GM18511 (cell line): ENCODE data around the gene KRTAP10-9.
"Not testable (repeated sequence)": the region's sequence is repeated elsewhere in the genome, so short reads cannot be mapped to it uniquely, and the experiment has no call there.

Experiments used
- ATAC-seq: cut with Tn5 transposase; IDR thresholded peaks from one replicate; pipeline ENCODE4 v1.9.1; 2021; ENCODE audit warnings: mild to moderate bottlenecking, moderate library complexity; ENCODE audit not compliant: unreplicated experiment

KRTAP10-9 gene

DNA sequence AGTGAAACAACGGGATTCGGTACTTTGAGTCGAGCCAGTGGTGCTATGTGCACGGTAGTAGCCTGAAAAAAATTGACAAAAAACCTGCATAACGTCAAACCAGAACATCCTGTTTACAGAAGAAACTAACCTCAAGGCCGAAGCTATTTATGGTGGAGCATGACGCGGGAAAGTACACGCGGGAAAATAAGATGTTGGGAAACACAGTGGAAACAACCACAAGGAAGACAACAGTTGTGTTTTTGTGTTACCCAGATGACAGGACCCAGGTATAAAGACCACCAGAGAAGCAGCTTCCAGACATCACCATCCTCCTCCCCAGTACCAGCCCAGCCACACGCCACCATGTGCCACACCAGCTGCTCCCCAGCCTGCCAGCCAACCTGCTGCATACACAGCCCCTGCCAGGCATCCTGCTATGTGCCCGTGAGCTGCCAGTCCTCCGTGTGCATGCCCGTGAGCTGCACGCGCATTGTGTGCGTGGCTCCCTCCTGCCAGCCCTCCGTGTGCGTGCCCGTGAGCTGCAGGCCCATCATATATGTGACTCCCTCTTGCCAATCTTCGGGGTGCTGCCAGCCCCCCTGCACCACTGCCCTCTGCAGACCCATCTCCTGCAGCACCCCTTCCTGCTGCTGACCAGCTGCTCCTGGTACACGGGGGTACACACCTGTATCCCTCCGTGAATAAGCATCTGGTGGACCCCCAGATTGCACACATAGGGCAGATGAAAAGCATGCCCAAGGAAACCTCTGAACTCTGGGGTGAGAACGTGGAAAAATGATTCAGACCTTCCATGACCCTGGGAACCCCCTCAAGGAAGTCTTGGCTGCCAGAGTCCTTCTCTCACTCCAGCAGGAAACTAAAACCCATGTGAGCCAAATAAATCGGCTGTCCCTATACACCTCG, 31.0 kb downstream of the KRTAP10-9 start, which contains the start of gene KRTAP12-3:
Gene KRTAP12-3, plus strand, starts transcription at position 298 of the 906 bp plus-strand sequence. Its CDS starts 48 bp downstream, at position 346.
- ATAC-seq, result no peak

DNA sequence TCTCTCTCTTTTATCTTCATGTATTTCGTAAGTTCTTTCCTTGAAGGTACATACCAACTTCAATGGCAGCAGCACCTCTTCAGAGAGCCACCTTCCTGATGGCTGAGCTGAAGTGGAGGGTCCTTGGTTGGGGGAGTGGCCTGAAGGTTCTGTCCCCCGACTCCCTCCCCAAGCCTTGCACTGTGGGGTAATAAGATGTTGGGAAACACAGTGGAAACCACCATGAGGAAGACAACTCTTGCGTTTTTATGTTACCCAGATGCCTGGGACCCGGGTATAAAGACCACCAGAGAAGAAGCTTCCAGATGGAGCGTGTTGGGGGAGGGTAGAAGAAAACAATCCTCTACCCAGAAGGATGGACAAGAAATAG, 31.6 kb downstream of the KRTAP10-9 start:
- ATAC-seq, result no peak

DNA sequence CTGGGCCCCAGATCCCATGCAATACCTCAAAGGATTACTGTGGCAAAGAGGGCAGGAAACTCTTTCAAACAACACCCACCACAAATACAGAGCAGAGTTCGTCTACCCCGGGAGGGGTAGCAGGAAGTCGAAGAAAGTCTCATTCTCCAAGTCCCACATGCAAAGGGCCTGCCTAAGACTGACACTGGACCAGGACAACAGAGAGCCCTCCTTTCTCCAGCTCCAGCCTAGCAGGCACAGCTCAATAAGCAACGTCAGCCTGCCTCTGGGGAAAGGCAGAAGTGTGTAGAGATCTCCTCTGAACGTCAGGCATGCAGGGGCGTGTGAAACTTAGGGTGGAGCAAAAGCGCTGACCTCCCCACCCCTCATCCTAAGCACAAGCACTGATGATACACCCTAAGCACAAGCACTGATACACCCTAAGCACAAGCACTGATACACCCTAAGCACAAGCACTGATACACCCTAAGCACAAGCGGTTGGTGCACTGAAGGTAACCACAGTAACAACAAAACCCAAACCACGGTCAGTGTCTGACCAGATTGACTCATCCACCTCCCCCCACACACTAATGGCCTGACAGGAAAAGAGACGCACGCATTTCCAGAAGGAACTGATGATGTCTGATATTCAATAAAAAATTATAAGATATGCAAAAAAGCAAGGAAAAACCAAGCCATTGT, 32.2 kb downstream of the KRTAP10-9 start:
- no peak for ATAC-seq

DNA sequence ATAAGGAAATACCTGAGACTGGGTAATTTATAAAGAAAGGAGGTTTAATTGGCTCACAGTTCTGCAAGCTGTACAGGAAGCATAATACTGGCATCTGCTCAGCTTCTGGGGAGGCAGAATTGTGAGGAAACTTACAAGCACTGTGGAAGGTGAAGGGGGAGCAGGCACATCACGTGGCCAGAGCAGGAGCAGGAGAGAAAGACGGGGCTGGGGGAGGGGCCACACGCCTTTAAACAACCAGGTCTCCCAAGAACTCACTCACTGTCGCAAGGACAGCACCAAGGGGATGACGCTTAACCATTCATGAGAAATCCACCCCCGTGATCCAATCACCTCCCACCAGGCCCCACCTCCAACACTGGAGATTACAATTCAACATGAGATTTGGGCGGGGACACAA, 34.7 kb downstream of the KRTAP10-9 start:
- not testable (repeated sequence) for ATAC-seq

DNA sequence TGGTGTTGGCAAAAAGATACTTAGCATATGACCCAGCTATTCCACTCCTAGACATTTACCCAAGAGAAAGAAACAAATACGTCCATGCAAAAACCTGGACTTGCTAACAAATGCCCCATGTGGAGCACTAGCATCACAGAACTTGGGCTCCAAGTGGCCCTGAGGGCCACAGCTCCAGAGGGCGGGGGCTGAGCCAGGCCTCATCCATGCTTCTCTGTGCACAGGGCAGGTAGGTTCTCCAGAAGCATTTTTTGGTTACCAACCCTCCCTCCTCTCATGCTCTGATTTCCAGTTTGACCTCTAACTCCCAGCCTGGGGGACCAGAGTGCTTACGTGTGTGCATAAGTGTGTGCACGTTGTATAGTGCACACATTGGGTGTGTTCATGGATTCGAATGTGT, 37.8 kb downstream of the KRTAP10-9 start:
- no peak for ATAC-seq

DNA sequence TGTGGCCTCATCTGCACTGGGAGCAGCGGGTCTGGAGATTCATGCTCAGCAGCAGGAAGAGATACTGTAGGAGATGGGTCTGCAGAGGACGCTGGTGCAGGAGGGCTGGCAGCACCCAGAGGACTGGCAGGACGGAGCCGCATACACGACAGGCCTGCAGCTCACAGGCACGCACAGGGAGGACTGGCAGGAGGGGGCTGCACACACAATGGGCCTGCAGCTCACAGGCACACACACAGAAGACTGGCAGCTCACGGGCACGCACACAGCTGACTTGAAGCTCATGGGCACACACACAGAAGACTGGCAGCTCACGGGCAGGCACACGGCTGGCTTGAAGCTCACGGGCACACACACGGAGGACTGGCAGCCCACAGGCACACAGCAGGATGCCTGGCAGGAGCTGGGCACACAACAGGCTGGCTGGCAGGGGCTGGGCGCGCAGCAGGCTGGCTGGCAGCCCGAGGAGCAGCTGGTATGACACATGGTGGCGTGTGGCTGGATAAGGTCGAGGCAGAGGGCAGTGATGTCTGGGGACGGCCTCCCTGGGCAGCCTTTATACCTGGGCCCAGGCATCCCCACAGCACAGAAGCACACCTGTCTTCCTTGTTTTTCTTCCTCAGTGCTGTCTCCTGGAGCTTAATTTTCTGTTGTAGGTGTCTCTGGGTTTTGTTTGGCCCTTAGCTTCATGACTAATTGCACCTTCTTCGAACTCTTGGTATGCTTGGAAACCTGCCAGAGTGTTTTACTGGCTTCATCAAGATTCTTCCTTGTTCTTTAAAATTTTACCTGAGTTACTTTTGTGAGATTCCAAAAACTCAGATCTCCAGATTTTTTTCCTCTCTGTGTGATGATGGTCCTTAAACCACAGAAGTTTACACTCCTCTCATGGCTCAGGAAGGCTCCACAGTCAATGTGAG, 39.8 kb downstream of the KRTAP10-9 start, which contains the start of gene KRTAP12-2:
Gene KRTAP12-2, minus strand, starts transcription at position 527 of the 920 bp plus-strand sequence. Its CDS starts 41 bp downstream, at position 486.
- ATAC-seq, result no peak

DNA sequence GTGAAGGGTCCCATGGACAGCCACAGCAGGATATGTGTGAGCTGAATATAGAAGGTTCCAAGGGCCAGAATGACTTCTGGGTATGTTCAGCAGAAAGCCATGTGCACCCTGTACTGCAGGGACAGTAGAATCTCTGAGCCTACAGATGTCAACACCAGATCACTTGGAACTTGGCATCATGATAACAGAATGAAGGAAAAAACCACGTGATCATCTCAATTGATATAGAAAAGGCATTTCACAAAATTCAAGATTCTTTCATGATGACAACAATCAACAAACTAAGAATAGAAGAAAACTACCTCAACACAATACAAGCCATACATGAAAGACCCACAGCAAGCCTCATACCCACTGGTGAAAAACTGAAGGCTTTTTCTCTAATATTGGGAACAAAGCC, 40.7 kb downstream of the KRTAP10-9 start:
- ATAC-seq, result no peak

DNA sequence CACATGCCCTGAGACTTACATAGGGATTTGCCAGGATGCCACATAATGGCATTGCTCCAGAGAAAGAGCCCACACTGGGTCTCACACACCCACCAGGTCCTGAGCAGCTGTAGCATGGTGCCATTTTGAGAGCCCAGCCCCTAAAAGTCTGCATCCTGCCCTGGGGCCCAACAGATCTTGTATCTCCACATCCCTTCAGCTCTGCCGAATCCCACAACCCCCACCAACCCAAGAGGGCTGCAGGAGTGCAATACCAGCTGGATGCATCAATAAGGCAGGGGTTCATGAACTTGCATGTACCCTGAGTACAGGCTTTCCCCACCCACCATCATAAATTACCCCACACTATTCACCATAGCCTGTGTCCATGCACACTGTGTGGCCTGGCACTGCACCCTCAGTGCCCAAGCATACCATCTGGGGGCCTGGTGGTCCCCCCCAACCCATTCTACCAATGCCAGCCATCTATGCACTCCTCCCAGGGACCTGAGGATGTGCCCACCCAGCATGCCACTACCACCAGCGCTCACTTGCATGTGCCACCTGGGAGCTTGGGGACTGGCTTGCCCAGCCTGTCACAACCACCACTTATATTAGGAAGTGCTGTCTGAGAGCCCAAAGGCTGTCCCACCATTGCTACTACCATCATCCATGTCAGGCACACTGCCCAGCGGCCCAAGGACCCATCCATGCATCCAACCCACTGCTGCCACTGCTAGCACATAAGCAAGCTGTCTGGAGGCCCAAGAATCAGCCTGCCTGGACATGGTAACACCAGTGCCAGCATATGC, 43.9 kb downstream of the KRTAP10-9 start:
- no peak for ATAC-seq

DNA sequence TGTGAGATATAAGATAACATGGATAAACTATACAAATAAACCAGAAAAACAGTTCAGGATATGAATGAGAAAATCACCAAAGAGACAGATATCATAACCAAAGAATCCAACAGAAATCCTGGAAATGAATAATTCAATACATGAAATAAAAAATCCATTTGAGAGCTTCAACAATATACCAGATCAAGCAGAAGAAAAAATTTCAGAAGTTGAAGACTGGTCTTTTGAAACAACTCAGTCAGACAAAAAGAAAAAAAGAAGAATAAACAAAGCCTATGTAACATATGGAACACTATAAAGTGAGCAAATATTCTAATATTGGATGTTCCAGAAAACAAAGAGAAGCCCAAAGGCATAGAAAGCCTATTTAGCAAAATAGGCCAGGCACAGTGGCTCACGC, 45.0 kb downstream of the KRTAP10-9 start:
- ATAC-seq, result no peak

DNA sequence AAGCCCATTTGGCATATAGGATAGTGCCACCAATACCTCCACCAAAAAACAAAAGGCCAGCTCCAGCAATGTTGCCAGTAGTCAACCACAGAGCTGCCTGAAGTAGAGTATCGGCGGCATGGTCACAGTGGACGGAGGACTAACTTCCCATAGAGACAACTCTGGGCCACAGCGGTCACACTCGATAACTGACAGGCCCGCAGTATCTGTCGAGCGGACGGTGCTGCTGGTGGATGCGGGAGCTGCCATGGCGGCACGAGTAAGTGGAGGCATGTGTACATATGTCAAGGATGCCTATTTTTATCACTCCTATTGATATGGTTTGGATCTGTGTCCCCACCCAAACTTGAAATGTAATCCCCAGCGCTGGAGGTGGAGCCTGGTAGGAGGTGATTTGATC, 51.0 kb downstream of the KRTAP10-9 start:
- ATAC-seq, result no peak
